Measurements from ENCODE around the gene CEP112.
A peak's percentile ranks its signal among the peaks of the same experiment; 100 is the strongest.
"Not testable (repeated sequence)": the region's sequence is repeated elsewhere in the genome, so short reads cannot be mapped to it uniquely, and the experiment has no call there.

The CEP112 gene

DNA sequence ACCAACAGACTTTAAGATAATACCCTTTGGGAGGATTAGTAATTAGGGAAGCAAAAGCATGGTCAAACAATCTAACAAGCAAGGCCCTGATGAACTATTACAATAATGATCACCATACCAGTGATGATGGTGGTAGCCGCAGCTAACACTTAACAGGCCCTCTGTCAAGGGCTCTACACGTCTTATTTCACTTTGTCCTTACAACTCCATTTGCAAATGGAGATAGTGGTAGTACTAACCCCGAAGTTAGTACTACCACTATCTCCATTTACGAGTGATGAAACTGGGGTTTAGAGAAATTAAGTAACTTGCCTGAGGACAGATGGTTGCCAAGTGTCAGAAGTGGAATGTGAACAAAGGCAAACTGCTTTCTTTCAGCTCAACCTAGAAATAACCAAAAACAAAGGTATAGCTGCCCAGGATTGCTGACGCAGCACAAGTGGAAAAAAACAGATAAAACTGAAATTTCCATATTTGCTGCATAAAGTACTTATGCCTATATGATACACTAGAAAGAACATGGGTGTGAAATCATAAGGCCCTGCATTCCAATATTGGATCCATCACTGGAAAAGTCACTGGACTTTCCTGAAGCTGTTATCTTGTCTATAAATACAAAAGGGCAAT lies 24.6 kb downstream of the CEP112 start:
- no peak for DNase-seq (ENCODE audit: low read depth)
- no peak overlapping the region for H3K4me3 ChIP-seq (ENCODE audit: low read depth, low read length)
- TF ChIP-seq MYC (IDR thresholded peaks at IDR 0.05; ENCODE audit: low read depth, low read length) (no peak), CTCF (IDR thresholded peaks at IDR 0.05; ENCODE audit: low read depth, low read length) (no peak), POLR2A (IDR thresholded peaks at IDR 0.05; ENCODE audit: extremely low read depth, insufficient read length) (no peak)
- TF ChIP-seq, protein P1, sequence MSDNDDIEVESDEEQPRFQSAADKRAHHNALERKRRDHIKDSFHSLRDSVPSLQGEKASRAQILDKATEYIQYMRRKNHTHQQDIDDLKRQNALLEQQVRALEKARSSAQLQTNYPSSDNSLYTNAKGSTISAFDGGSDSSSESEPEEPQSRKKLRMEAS (IDR thresholded peaks at IDR 0.05; ENCODE audit: low read depth, low read length), result no peak

DNA sequence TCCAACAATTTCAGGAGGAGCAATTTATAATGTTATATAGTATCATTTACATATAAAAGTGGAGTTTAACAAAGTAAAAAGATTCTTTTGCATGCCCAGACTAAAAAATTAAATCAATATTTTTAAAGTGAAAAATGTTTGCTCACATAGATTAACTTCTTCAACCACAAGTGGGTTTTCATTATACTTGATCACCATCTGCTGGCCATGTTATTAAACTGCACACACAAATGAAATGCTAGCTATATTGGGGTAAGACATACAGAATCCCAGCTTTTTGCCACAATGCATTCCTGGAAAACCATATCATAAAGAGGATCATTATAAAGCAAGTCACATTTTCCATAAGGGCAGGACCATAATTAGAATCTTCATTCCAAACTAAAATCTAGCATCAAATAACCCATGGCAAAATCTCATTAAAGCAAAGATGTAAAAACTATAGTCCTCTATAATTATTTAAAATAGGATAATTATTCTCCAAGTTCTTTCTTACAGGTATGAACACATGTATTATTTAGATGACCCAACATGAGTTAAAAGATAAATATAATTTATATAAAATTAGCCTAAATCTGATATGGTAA lies 26.3 kb downstream of the CEP112 start:
- TF ChIP-seq, protein P1 (IDR thresholded peaks at IDR 0.05; ENCODE audit: low read depth, low read length), result no peak
- TF ChIP-seq MYC (IDR thresholded peaks at IDR 0.05; ENCODE audit: low read depth, low read length) (no peak), CTCF (IDR thresholded peaks at IDR 0.05; ENCODE audit: low read depth, low read length) (peak; percentile 45)
- peak; percentile 60 for DNase-seq (ENCODE audit: low read depth)

GRCh38 chr17:66155055-66155454 lies 36.9 kb downstream of the CEP112 start:
- DNase-seq (ENCODE audit: low read depth), result not testable (repeated sequence)

More for the DNA sequence above, 26.3 kb downstream of the CEP112 start:
- H3K4me3 ChIP-seq (ENCODE audit: low read depth, low read length), result no peak overlapping the region

DNA sequence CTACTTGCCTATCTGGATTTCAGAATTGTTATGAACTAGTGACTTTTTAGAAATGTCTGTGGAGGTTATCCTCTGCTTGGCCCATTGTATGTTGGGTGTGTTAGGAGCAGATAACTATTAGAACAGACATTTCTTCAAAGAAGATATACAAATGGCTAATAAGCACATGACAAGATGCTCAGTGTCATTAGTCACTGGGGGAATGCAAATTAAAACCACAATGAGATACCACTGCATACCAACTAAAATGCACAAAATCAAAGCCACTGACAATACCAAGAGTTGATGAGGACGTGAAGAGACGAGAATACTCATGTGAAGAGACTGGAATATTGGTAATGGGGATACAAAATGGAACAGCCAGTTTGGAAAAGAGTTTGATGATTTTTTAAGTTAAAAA lies 39.2 kb downstream of the CEP112 start:
- TF ChIP-seq CTCF (IDR thresholded peaks at IDR 0.05; ENCODE audit: low read depth, low read length) (no peak), MYC (IDR thresholded peaks at IDR 0.05; ENCODE audit: low read depth, low read length) (no peak), POLR2A (IDR thresholded peaks at IDR 0.05; ENCODE audit: extremely low read depth, insufficient read length) (no peak)
- TF ChIP-seq, protein P1 (IDR thresholded peaks at IDR 0.05; ENCODE audit: low read depth, low read length), result no peak
- no peak for DNase-seq (ENCODE audit: low read depth)
- H3K4me3 ChIP-seq (ENCODE audit: low read depth, low read length), result no peak overlapping the region

More at GRCh38 chr17:66155055-66155454, 36.9 kb downstream of the CEP112 start:
- H3K4me3 ChIP-seq (ENCODE audit: low read depth, low read length), result not testable (repeated sequence)

GRCh38 chr17:66150708-66151107 lies 41.2 kb downstream of the CEP112 start:
- DNase-seq (ENCODE audit: low read depth), result no peak
- TF ChIP-seq CTCF (IDR thresholded peaks at IDR 0.05; ENCODE audit: low read depth, low read length) (no peak), MYC (IDR thresholded peaks at IDR 0.05; ENCODE audit: low read depth, low read length) (no peak), POLR2A (IDR thresholded peaks at IDR 0.05; ENCODE audit: extremely low read depth, insufficient read length) (no peak)
- TF ChIP-seq, protein P1 (IDR thresholded peaks at IDR 0.05; ENCODE audit: low read depth, low read length), result no peak
- no peak overlapping the region for H3K4me3 ChIP-seq (ENCODE audit: low read depth, low read length)

DNA sequence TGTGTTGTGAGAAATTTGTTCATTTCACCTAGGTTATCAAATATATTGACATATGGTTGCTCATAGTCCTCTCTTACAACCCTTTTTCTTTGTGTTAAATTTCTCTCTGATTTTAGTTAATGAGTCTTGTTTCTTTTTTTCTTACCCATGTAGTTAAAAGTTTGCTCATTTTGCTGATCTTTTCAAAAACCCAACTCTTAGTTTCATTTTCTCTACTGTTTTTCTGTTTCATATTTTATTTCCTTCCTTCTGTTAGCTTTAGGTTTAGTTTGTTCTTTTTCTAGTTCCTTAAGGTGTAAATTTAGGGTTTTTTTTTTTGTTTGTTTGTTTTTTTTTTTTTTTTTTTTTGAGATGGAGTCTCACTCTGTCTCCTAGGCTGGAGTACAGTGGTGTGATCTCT lies 42.4 kb downstream of the CEP112 start:
- TF ChIP-seq POLR2A (IDR thresholded peaks at IDR 0.05; ENCODE audit: extremely low read depth, insufficient read length) (no peak), MYC (IDR thresholded peaks at IDR 0.05; ENCODE audit: low read depth, low read length) (no peak), CTCF (IDR thresholded peaks at IDR 0.05; ENCODE audit: low read depth, low read length) (no peak)
- TF ChIP-seq, protein P1 (IDR thresholded peaks at IDR 0.05; ENCODE audit: low read depth, low read length), result no peak
- no peak for DNase-seq (ENCODE audit: low read depth)
- no peak overlapping the region for H3K4me3 ChIP-seq (ENCODE audit: low read depth, low read length)

Measured in NB4 (cell line).